Osteoblast (primary cell): ENCODE measurements around the gene P2RX1. TPM values are rescaled to one million over a fixed set of nuclear protein-coding genes. Genes with fewer than 3 reads are reported as not detected.
A peak's percentile ranks its signal among the peaks of the same experiment; 100 is the strongest.

Experiments
- DNase-seq: peaks from one replicate; pipeline ENCODE4 v3.0.0; 2011; ENCODE audit warnings: low spot score, mixed read lengths; ENCODE audit not compliant: insufficient read length; ENCODE audit errors: missing footprints
- H2AFZ ChIP-seq: 2 replicates; pipeline ENCODE4 v1.6.0; 2011; ENCODE audit warnings: mild to moderate bottlenecking, low read length
- H3K27ac ChIP-seq: 2 replicates; pipeline ENCODE4 v1.5.1; 2011; ENCODE audit warnings: mild to moderate bottlenecking, low read depth, low read length, moderate library complexity
- H3K27me3 ChIP-seq: 2 replicates; pipeline ENCODE4 v1.6.0; 2012; ENCODE audit warnings: mild to moderate bottlenecking, control low read depth, inconsistent platforms, low read length, moderate library complexity; ENCODE audit not compliant: insufficient read depth
- H3K36me3 ChIP-seq: 2 replicates; pipeline ENCODE4 v1.5.1; 2011; ENCODE audit warnings: mild to moderate bottlenecking, low read length, control low read depth, moderate library complexity; ENCODE audit not compliant: insufficient read depth
- H3K4me1 ChIP-seq: 2 replicates; pipeline ENCODE4 v1.5.1; 2011; ENCODE audit warnings: mild to moderate bottlenecking, low read length, control low read depth, moderate library complexity; ENCODE audit not compliant: insufficient read depth
- H3K4me2 ChIP-seq: 2 replicates; pipeline ENCODE4 v1.6.0; 2011; ENCODE audit warnings: mild to moderate bottlenecking, low read length; ENCODE audit not compliant: insufficient read depth
- H3K4me3 ChIP-seq: fragments of 200-600 bp; sonication (generic); 3 replicates; pipeline ENCODE4 v1.5.1; 2012; ENCODE audit warnings: mild to moderate bottlenecking, low read length, inconsistent platforms; ENCODE audit not compliant: insufficient read depth
- H3K79me2 ChIP-seq: 2 replicates; pipeline ENCODE4 v1.6.0; 2012; ENCODE audit warnings: mild to moderate bottlenecking, low read length, control low read depth, inconsistent platforms; ENCODE audit not compliant: insufficient read depth
- H3K9me3 ChIP-seq: 2 replicates; pipeline ENCODE4 v1.5.1; 2011; ENCODE audit warnings: low read depth, low read length, control low read depth
- H4K20me1 ChIP-seq: 2 replicates; pipeline ENCODE4 v1.6.0; 2012; ENCODE audit warnings: mild to moderate bottlenecking, low read length, control low read depth; ENCODE audit not compliant: insufficient read depth
- CTCF ChIP-seq: IDR thresholded peaks from 2 replicates; pipeline ENCODE4 v1.5.1; 2011; ENCODE audit warnings: mild to moderate bottlenecking, low read depth, low read length, moderate library complexity; ENCODE audit errors: extremely low read depth
- total RNA-seq: library from RNA; depleted of rRNA; stranded (reverse); fragments of >200 nt; gene quantifications from 2 replicates; pipeline ENCODE4 v1.2.3, GENCODE V29; 2012

The P2RX1 gene
- total RNA-seq, 1 donor: not detected

GRCh38 chr17:3944485-3945388 is 28.5 kb upstream of the P2RX1 start:
- Histone ChIP-seq H3K79me2 (no peaks in the 10 kb centered on the region), H3K36me3 (no peaks in the 10 kb centered on the region), H3K27ac (no peak overlapping the region), H3K4me3 (peak overlapping the region; percentile 68), H3K27me3 (no peaks in the 10 kb centered on the region), H4K20me1 (no peaks in the 10 kb centered on the region), H2AFZ (peak overlapping the region; percentile 77), H3K4me2 (peak overlapping the region; percentile 79), H3K4me1 (peaks cover 4% of the 10 kb centered on the region), H3K9me3 (no peaks in the 10 kb centered on the region)
- TF ChIP-seq CTCF: no peak
- peak; percentile 98 for DNase-seq

GRCh38 chr17:3943240-3943891 is 27.1 kb upstream of the P2RX1 start:
- H3K79me2 ChIP-seq: no peaks in the 10 kb centered on the region
- H3K4me3 ChIP-seq: no peak overlapping the region
- TF ChIP-seq CTCF: no peak
- no peak overlapping the region for H3K4me2 ChIP-seq
- H3K27ac ChIP-seq: no peak overlapping the region
- DNase-seq: no peak
- no peaks in the 10 kb centered on the region for H3K27me3 ChIP-seq
- H3K36me3 ChIP-seq: no peaks in the 10 kb centered on the region
- H3K4me1 ChIP-seq: peaks cover 4% of the 10 kb centered on the region
- no peak overlapping the region for H2AFZ ChIP-seq
- no peaks in the 10 kb centered on the region for H3K9me3 ChIP-seq
- no peaks in the 10 kb centered on the region for H4K20me1 ChIP-seq

- peaks cover 4% of the 10 kb centered on the region for H3K4me1 ChIP-seq
- H3K36me3 ChIP-seq: no peaks in the 10 kb centered on the region
- no peaks in the 10 kb centered on the region for H4K20me1 ChIP-seq
- no peak overlapping the region for H3K4me3 ChIP-seq
- no peak for DNase-seq
- no peaks in the 10 kb centered on the region for H3K27me3 ChIP-seq
- no peaks in the 10 kb centered on the region for H3K79me2 ChIP-seq
- TF ChIP-seq CTCF: no peak
- H3K9me3 ChIP-seq: no peaks in the 10 kb centered on the region
- no peak overlapping the region for H2AFZ ChIP-seq
- no peak overlapping the region for H3K27ac ChIP-seq
- H3K4me2 ChIP-seq: no peak overlapping the region
These were observed 24.9 kb upstream of the P2RX1 start for GRCh38 chr17:3940965-3941698.

- H3K9me3 ChIP-seq: no peaks in the 10 kb centered on the region
- TF ChIP-seq CTCF: no peak
- no peak overlapping the region for H2AFZ ChIP-seq
- H3K4me2 ChIP-seq: no peak overlapping the region
- no peaks in the 10 kb centered on the region for H3K27me3 ChIP-seq
- H4K20me1 ChIP-seq: no peaks in the 10 kb centered on the region
- H3K4me1 ChIP-seq: no peaks in the 10 kb centered on the region
- H3K27ac ChIP-seq: no peak overlapping the region
- no peaks in the 10 kb centered on the region for H3K79me2 ChIP-seq
- H3K4me3 ChIP-seq: no peak overlapping the region
- H3K36me3 ChIP-seq: no peaks in the 10 kb centered on the region
- no peak for DNase-seq
These were observed 21.1 kb upstream of the P2RX1 start for GRCh38 chr17:3937359-3937758.
